KOPT-K1 (cell line): ENCODE results near the gene CERS6.
A peak's percentile ranks its signal among the peaks of the same experiment; 100 is the strongest.

Source experiments
- H3K27ac ChIP-seq: fragments of 200-600 bp; sonication (generic); 2 replicates; pipeline ENCODE4 v1.5.1; 2016; ENCODE audit warnings: antibody characterized with exemption, mild to moderate bottlenecking, low read depth, low read length; ENCODE audit not compliant: poor library complexity, severe bottlenecking
- H3K36me3 ChIP-seq: fragments of 200-600 bp; sonication (generic); 2 replicates; pipeline ENCODE4 v1.5.1; 2017; ENCODE audit warnings: antibody characterized with exemption, mild to moderate bottlenecking, low read length, moderate library complexity; ENCODE audit not compliant: insufficient read depth
- H3K9me3 ChIP-seq: fragments of 200-600 bp; sonication (generic); 2 replicates; pipeline ENCODE4 v1.5.1; 2017; ENCODE audit warnings: antibody characterized with exemption, low read length, mild to moderate bottlenecking; ENCODE audit not compliant: insufficient read depth, poor library complexity, severe bottlenecking

The CERS6 gene

GRCh38 chr2:168468354-168468753 is 12.3 kb downstream of the CERS6 start:
- Histone ChIP-seq H3K27ac (peak overlapping the region; percentile 15), H3K9me3 (no peaks in the 10 kb centered on the region), H3K36me3 (no peaks in the 10 kb centered on the region; the same call in 1 of the 2 replicates)

GRCh38 chr2:168469281-168469988 is 13.4 kb downstream of the CERS6 start:
- Histone ChIP-seq H3K9me3 (no peaks in the 10 kb centered on the region), H3K27ac (peak overlapping the region; percentile 55), H3K36me3 (no peaks in the 10 kb centered on the region; the same call in 1 of the 2 replicates)

- H3K36me3 ChIP-seq, result no peaks in the 10 kb centered on the region; the same call in 1 of the 2 replicates
- no peaks in the 10 kb centered on the region for H3K9me3 ChIP-seq
- H3K27ac ChIP-seq, result peak overlapping the region; percentile 55
Observed at GRCh38 chr2:168470320-168471162, 14.5 kb downstream of the CERS6 start.

- Histone ChIP-seq H3K9me3 (no peaks in the 10 kb centered on the region), H3K36me3 (no peaks in the 10 kb centered on the region; the same call in 1 of the 2 replicates), H3K27ac (peak overlapping the region; percentile 55)
Observed at GRCh38 chr2:168471163-168471475, 15.0 kb downstream of the CERS6 start.

- H3K36me3 ChIP-seq, result no peaks in the 10 kb centered on the region; the same call in 1 of the 2 replicates
- H3K27ac ChIP-seq, result no peak overlapping the region
- H3K9me3 ChIP-seq, result no peaks in the 10 kb centered on the region
Observed at GRCh38 chr2:168475636-168476035, 19.6 kb downstream of the CERS6 start.

- Histone ChIP-seq H3K36me3 (no peaks in the 10 kb centered on the region), H3K27ac (no peak overlapping the region), H3K9me3 (no peaks in the 10 kb centered on the region)
Observed at GRCh38 chr2:168478206-168478605, 22.1 kb downstream of the CERS6 start.

- no peaks in the 10 kb centered on the region for H3K36me3 ChIP-seq
- H3K27ac ChIP-seq, result no peak overlapping the region
- no peaks in the 10 kb centered on the region for H3K9me3 ChIP-seq
Observed at GRCh38 chr2:168480356-168480755, 24.3 kb downstream of the CERS6 start.

GRCh38 chr2:168480825-168481585 is 24.9 kb downstream of the CERS6 start:
- H3K36me3 ChIP-seq, result no peaks in the 10 kb centered on the region
- no peak overlapping the region for H3K27ac ChIP-seq
- H3K9me3 ChIP-seq, result no peaks in the 10 kb centered on the region

- Histone ChIP-seq H3K27ac (no peak overlapping the region), H3K9me3 (no peaks in the 10 kb centered on the region), H3K36me3 (no peaks in the 10 kb centered on the region)
Observed at GRCh38 chr2:168482269-168482668, 26.2 kb downstream of the CERS6 start.

- no peak overlapping the region for H3K27ac ChIP-seq
- H3K9me3 ChIP-seq, result no peaks in the 10 kb centered on the region
- no peaks in the 10 kb centered on the region for H3K36me3 ChIP-seq
Observed at GRCh38 chr2:168482952-168483831, 27.1 kb downstream of the CERS6 start.

GRCh38 chr2:168486477-168486876 is 30.4 kb downstream of the CERS6 start:
- no peak overlapping the region for H3K27ac ChIP-seq
- no peaks in the 10 kb centered on the region for H3K9me3 ChIP-seq
- no peaks in the 10 kb centered on the region for H3K36me3 ChIP-seq

GRCh38 chr2:168490015-168490874 is 34.2 kb downstream of the CERS6 start:
- H3K36me3 ChIP-seq, result peaks cover 9% of the 10 kb centered on the region; the same call in 1 of the 2 replicates
- peak overlapping the region; percentile 68 for H3K27ac ChIP-seq
- H3K9me3 ChIP-seq, result no peaks in the 10 kb centered on the region

GRCh38 chr2:168490946-168491605 is 35.0 kb downstream of the CERS6 start:
- Histone ChIP-seq H3K36me3 (peaks cover 12% of the 10 kb centered on the region; the same call in 1 of the 2 replicates), H3K9me3 (no peaks in the 10 kb centered on the region), H3K27ac (peak overlapping the region; percentile 68)
